ENCODE data around the gene APOA5. TPM values are rescaled to one million over a fixed set of nuclear protein-coding genes. Genes with fewer than 3 reads are reported as not detected.

APOA5 gene
- total and polyA plus RNA-seq, 2 experiments from 2014 or later: 0.18 to 0.35 TPM

DNA sequence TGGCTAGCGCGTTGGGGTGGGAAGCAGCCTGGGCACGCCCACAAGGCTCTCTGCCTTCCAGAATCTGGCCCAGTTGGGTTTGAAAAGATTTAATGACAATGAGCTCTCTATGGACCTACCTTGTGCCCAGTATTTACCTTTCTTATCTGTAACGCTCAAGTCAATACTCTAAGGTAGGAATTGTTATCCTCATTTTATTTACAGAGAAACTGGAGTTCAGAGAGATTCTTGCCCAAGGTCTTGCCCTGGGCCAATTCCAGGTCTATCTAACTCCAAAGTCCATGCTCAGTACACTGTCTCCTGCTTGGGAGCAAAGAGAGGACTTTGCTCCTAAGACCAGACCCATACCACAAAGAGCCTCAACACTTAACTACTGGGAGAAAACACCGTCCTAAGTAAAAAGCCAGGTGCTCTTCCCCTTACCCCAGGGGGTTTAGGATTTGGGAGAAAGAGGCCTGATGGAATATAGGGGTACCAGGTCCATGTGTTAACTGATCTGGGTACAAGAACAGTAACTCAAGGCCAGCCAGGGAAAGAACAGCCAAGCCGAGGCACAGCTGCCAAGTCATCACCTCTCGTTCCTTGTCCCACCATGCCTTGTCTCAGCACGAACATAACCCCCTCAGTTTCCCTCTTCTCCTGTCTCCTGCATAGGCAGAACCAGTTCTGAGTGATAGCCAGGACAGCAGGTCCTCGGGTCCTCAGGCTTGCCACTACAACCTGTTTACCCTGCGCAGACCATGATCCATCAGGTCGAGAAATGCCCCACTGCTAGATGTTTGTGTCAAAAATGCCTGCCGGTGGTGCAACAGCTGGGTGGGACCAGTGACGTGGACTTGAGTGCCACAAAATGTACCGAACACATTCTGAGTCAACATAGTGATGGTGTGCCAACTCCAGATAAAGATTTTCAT is 16.8 kb upstream of the APOA5 start:
- H3K4me3 ChIP-seq: no peak overlapping the region
- Mint-ChIP-seq H3K27ac (no peak overlapping the region), H3K27me3 (ENCODE audit: insufficient read depth, low read depth, poor library complexity) (no peaks in the 10 kb centered on the region), H3K9me3 (no peaks in the 10 kb centered on the region), H3K4me3 (no peak overlapping the region), H3K4me1 (no peaks in the 10 kb centered on the region; the same call in 2 of the 3 replicates), H3K36me3 (ENCODE audit: low read depth) (no peaks in the 10 kb centered on the region)
- no peaks in the 10 kb centered on the region for H3F3A ChIP-seq (replicated peaks; ENCODE audit: low read depth)
- no peaks in the 10 kb centered on the region for H3K27me3 ChIP-seq (ENCODE audit: insufficient read depth)
- no peaks in the 10 kb centered on the region for H3K79me2 ChIP-seq (replicated peaks; ENCODE audit: insufficient read depth)
- H3K4me1 ChIP-seq (ENCODE audit: insufficient read depth): no peaks in the 10 kb centered on the region
- no peaks in the 10 kb centered on the region for H4K20me1 ChIP-seq (replicated peaks; ENCODE audit: insufficient read depth)
- TF ChIP-seq ETS1 (IDR thresholded peaks at IDR 0.05): no peak
- TF ChIP-seq ZNF114 (CRISPR knock-in tag; IDR thresholded peaks at IDR 0.05): no peak
- TF ChIP-seq JUNB (IDR thresholded peaks at IDR 0.05; ENCODE audit: unreplicated experiment): no peak
- TF ChIP-seq ZNF462 (CRISPR knock-in tag; IDR thresholded peaks at IDR 0.05): no peak
- no peak for TF ChIP-seq EZH2phosphoT487 (IDR thresholded peaks at IDR 0.05; ENCODE audit: unreplicated experiment)
- TF ChIP-seq, protein P1, sequence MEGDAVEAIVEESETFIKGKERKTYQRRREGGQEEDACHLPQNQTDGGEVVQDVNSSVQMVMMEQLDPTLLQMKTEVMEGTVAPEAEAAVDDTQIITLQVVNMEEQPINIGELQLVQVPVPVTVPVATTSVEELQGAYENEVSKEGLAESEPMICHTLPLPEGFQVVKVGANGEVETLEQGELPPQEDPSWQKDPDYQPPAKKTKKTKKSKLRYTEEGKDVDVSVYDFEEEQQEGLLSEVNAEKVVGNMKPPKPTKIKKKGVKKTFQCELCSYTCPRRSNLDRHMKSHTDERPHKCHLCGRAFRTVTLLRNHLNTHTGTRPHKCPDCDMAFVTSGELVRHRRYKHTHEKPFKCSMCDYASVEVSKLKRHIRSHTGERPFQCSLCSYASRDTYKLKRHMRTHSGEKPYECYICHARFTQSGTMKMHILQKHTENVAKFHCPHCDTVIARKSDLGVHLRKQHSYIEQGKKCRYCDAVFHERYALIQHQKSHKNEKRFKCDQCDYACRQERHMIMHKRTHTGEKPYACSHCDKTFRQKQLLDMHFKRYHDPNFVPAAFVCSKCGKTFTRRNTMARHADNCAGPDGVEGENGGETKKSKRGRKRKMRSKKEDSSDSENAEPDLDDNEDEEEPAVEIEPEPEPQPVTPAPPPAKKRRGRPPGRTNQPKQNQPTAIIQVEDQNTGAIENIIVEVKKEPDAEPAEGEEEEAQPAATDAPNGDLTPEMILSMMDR (conservative IDR thresholded peaks at IDR 0.05; ENCODE audit: low read depth in 2 of 2): no peak
- TF ChIP-seq POLR2AphosphoS5 (IDR thresholded peaks at IDR 0.05; ENCODE audit: low read depth): no peak
- TF ChIP-seq ZNF331 (CRISPR knock-in tag; IDR thresholded peaks at IDR 0.05; ENCODE audit: low read depth): no peak
- no peak for TF ChIP-seq STAT1 (IDR thresholded peaks at IDR 0.05; ENCODE audit: unreplicated experiment)
- TF ChIP-seq REST (IDR thresholded peaks at IDR 0.05; ENCODE audit: unreplicated experiment): no peak
- TF ChIP-seq NANOG (IDR thresholded peaks at IDR 0.05; ENCODE audit: borderline replicate concordance): no peak
- TF ChIP-seq EZH2 (IDR thresholded peaks at IDR 0.05; ENCODE audit: low read depth, unreplicated experiment): no peak
- TF ChIP-seq CREB1 (CRISPR knock-in tag; IDR thresholded peaks at IDR 0.05; ENCODE audit: low read depth): no peak
- H3K36me3 ChIP-seq (ENCODE audit: insufficient read depth): no peaks in the 10 kb centered on the region
- H3K27ac ChIP-seq (ENCODE audit: low read depth): no peak overlapping the region
- H3K4me2 ChIP-seq: no peak overlapping the region
- H2AFZ ChIP-seq: no peak overlapping the region
- H3K9me2 ChIP-seq (ENCODE audit: insufficient read depth): no peaks in the 10 kb centered on the region
- DNase-seq (ENCODE audit: low spot score) (no peak), ATAC-seq (no peak)
